HG03520 (cell line): Measurements from ENCODE around the gene PACS2.
"Not testable (repeated sequence)": the region's sequence is repeated elsewhere in the genome, so short reads cannot be mapped to it uniquely, and the experiment has no call there.

Source experiments
- ATAC-seq: cut with Tn5 transposase; IDR thresholded peaks from one replicate; pipeline ENCODE4 v1.9.1; 2021; ENCODE audit warnings: mild to moderate bottlenecking, moderate library complexity; ENCODE audit not compliant: unreplicated experiment

PACS2 gene

GRCh38 chr14:105314287-105315200 lies at the start of gene PACS2:
TSS of gene PACS2 (plus strand) at chr14:105314748. CDS start at chr14:105314919, 171 bp downstream.
- peak; percentile 69 for ATAC-seq

DNA sequence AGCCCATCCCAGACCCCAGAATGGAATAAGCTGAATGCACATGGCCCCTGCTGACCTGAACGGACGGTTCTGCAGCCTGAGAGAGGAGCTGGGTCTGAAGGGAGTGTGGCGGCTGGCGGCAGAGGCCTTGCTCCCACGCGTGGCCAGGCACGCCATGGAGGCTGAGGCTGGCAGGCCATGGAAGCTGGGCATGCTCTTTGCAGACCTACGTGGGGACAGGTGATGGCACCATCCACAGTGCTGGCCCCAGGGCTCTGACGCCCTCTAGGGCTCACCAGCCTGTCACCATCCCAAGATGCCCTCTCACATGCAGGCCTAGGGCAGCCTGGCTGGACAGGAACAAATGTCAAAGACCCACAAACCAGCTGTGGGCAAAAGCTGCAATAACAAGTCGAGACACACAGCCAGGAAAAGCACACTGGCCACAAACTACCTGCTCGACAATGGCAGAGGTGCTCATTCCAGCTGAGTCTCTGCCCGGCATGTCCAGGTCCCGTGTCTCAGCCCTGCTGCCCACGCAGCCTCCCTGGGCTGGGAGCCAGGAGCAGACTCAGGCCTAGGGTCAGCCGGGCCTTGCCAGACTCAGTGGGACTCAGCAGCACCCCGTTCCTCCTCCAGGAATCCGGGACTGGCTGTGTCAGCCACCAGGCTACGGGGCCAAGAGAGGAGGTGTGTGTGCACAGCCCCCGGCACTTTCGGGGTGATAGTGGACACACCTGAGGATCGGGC lies 46.6 kb upstream of the PACS2 start:
- ATAC-seq: no peak

GRCh38 chr14:105268736-105269354 lies 45.7 kb upstream of the PACS2 start:
- no peak for ATAC-seq

DNA sequence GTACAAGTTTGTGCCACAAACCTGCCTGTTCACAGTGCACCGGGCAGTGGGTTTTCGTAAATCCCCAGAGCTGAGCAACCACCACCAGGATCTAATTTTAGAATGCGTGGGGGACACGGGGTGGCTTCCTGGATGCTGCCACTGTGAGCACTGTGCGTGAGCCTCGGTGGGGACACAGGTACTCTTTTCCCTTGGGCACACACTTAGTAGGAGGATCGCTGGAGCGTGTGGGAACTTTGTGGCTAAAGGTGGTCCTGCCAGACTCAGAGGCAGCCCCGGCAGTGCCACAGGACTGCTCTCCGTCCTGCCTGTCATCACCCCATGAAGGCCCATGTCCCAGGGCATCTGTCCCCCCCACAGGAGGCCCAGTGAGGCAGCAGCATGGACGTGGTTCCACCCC lies 45.1 kb upstream of the PACS2 start:
- no peak for ATAC-seq

- no peak for ATAC-seq
Observed at GRCh38 chr14:105271224-105271890, 43.2 kb upstream of the PACS2 start.

GRCh38 chr14:105272623-105273022 lies 41.9 kb upstream of the PACS2 start:
- no peak for ATAC-seq

GRCh38 chr14:105273062-105273461 lies 41.5 kb upstream of the PACS2 start:
- no peak for ATAC-seq

GRCh38 chr14:105274637-105275036 lies 39.9 kb upstream of the PACS2 start:
- ATAC-seq: no peak

DNA sequence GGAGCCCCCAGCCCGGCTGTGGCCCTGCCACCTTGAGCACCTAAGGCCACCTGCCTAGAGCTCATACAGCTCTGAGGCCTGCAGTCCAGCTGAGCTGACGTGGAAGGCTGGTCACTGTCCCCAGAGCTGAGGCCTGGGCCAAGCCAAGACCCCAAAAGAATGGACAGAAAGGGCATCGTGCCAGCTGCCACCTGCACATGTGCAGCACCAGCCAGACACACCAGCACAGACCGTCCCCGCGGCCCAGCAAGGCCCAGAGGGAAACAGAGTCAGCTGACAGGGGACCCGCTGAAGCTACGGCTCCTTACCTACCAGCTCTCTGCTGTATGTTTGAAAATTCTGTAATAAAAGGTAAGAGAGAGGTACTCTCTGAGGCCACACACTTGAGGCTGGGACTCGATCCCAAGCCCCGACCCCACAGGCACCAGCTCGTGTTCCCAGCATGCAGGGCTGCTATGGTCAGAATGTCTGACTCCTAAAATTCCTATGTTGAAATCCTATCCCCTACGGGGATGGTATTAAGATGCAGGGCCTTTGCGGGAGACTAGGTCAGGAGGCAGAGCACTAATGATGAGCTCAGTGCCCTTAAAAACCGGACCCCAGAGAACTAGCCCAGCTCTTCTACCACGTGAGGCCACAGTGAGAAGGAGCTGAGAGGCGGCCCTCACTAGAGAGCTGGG lies 39.1 kb upstream of the PACS2 start:
- no peak for ATAC-seq

DNA sequence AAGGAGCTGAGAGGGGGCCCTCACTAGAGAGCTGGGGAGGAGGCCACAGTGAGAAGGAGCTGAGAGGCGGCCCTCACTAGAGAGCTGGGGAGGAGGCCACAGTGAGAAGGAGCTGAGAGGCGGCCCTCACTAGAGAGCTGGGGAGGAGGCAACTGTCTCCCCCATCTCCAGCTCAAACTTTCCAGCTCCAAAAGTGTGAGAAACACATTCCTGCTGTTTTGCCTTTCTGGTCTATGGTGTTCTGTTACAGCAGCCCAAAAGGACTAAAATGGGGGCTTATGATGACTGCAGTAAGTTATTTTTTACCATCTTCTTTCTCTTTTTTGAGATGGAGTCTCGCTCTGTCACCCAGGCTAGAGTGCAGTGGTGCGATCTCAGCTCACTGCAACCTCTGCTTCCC lies 37.1 kb upstream of the PACS2 start:
- not testable (repeated sequence) for ATAC-seq

- ATAC-seq: no peak
Observed at GRCh38 chr14:105279642-105280361, 34.7 kb upstream of the PACS2 start.

GRCh38 chr14:105280525-105280924 lies 34.0 kb upstream of the PACS2 start:
- ATAC-seq: no peak

DNA sequence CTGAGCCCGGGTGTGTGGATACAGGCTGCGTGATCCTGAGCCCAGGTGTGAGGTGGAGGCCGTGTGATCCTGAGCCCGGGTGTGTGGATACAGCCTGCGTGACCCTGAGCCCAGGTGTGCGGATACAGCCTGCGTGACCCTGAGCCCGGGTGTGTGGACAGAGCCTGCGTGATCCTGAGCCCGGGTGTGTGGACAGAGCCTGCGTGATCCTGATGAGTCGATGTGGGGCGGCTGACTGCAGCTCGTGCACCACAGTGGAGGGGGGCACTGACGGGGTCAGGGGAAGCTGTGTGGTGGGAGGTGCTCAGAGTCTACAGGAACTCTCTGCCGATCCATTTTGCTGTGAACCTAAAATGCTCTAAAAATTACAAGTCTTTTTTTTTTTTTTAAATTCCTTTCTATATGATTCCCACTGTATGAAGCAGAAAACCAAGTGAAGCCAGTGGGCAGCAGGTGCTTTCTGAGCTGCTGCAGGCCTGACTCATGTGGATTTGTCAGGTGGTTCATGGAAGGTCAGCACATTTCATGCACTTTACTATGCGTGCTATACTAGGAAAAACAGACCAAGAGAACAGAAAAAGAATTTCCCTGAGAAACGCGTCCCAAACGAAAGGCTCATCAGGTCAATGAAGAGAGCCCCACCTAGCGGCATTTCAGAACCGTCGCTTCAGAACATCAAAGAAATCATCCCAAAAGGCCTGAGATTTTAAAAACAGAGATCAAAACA lies 33.0 kb upstream of the PACS2 start:
- no peak for ATAC-seq

DNA sequence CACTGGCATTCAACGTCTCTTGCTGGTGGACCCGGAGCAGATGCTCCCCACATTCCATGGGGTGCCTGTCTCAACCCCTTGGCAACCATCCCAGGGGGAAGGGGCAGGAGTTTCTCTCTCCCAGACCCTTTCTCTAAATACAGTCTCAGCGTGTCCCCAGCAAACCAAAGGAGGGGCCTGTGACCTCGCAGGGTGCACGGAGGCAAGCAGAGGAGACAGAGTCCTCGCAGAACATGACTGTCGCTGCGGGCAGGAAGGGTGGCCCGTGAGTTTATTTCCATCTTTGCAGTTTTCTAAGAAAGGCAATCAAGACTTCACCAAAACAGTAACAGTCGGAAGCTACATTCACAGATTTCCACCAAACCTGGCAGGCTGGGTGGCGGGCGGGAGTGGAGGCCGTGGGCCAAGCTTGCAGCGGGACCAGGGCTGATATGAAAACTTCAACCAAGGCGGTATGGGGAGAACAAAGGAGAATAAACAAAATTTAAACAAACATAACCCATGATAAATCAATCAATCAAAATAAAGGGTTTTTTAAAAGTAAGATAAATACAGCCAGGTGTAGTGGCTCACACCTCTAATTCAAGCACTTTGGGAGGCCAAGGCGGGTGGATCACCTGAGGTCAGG lies 32.3 kb upstream of the PACS2 start:
- no peak for ATAC-seq

DNA sequence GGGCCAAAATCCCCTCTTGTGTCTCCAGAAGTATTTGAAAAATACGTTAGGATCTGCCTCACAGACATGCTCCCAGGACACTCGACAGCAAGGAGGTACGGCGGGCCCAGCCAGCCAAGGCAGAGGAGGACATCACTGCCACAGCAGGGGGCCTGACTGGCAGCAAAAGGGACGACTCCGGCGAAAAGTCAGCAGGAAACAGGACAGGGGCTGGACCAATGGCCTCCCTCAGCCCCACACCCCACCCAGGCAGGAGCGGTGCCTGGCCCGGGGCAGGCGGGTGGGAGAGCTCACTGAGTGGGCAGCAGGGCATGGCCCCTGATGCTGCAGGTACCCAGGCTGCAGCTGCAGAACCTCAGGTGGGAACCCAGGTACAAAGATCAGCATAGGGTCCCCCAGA lies 31.5 kb upstream of the PACS2 start:
- ATAC-seq: no peak

DNA sequence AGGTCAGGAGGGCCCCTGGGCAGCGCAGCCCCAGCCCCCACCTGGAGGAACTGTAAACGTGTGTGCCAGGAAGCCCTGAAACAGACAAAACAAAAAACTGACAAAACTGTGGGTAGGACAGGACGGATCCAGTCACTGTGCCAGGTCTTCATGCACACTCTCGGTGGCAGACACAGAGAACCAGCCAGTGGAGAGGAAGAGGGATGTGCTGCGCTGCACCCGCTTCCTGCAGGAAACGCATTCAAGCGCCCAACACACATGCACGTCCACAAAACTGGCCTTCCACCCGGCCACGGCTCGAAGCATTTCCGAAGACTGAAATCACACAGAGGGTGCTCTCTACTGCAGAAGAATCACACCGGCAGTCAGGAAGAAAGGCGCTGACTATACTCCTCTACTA lies 30.6 kb upstream of the PACS2 start:
- ATAC-seq: no peak

GRCh38 chr14:105285174-105285573 lies 29.4 kb upstream of the PACS2 start:
- no peak for ATAC-seq

- no peak for ATAC-seq
Observed at GRCh38 chr14:105286759-105287144, 27.8 kb upstream of the PACS2 start.
